A549 (cell line): ENCODE results near the gene SHOC2. TPM values are rescaled to one million over a fixed set of nuclear protein-coding genes. Genes with fewer than 3 reads are reported as not detected.

Source experiments
- ATAC-seq, 2 experiments: fragments of 200-7000 bp in 1 of 2; fragments of >200 bp in 1 of 2; cut with Nextera tagmentation in 1 of 2; cut with Tn5 transposase in 1 of 2; 3 replicates each; pipeline versions ENCODE4 v1.8.0 to v1.9.1; 2018 to 2020; ENCODE audit warnings: mild to moderate bottlenecking in 1 of 2, moderate library complexity in 1 of 2
- CTCF ChIA-PET: fragments of 300-600 bp; sonication (Branson Sonifier 250); formaldehyde crosslinking; extraction: SDS; loops from one replicate; lab custom pipeline; 2021; ENCODE audit warnings: antibody characterized with exemption, inconsistent platforms; lab: Yijun Ruan, JAX
- POLR2A ChIA-PET: fragments of 350-600 bp; formaldehyde crosslinking; extraction: SDS; loops from one replicate; lab custom pipeline; 2021; ENCODE audit warnings: antibody characterized with exemption, inconsistent platforms; lab: Yijun Ruan, JAX
- DNase-seq, 2 experiments: peaks; one replicate each; pipeline versions ENCODE4 v3.0.0 to v3.0.0-alpha.2; 2011 to 2016; ENCODE audit warnings: low read depth in 1 of 2, low spot score in 1 of 2
- FAIRE-seq: peaks from 2 replicates; lab custom pipeline; 2011; peaks lifted over from hg19 to GRCh38; lab: Jason Lieb, UNC
- H3K27ac ChIP-seq, 2 experiments: fragments of >200 bp; sonication (Bioruptor Twin); formaldehyde crosslinking; 3 replicates each; pipeline ENCODE4 v1.5.1; 2016 to 2017
- H3K4me1 ChIP-seq: fragments of >200 bp; sonication (Bioruptor Twin); formaldehyde crosslinking; 3 replicates; pipeline ENCODE4 v1.6.1; 2016
- H3K4me2 ChIP-seq: fragments of >200 bp; sonication (Bioruptor Twin); formaldehyde crosslinking; 3 replicates; pipeline ENCODE4 v1.6.1; 2016
- H3K4me3 ChIP-seq: fragments of >200 bp; sonication (Bioruptor Twin); formaldehyde crosslinking; 3 replicates; pipeline ENCODE4 v1.5.1; 2016
- H3K9me3 ChIP-seq: fragments of >200 bp; sonication (Bioruptor Twin); formaldehyde crosslinking; 3 replicates; pipeline ENCODE4 v1.6.1; 2016
- BCL3 ChIP-seq: fragments of >200 bp; sonication (Bioruptor Twin); formaldehyde crosslinking; IDR thresholded peaks from 3 replicates; pipeline ENCODE4 v1.6.1; 2016
- BHLHE40 ChIP-seq: IDR thresholded peaks from 2 replicates; pipeline ENCODE4 v1.6.1; 2012; ENCODE audit warnings: low read depth, low read length, inconsistent platforms
- CEBPB ChIP-seq, 2 experiments: fragments of >200 bp in 1 of 2; sonication (Bioruptor Twin) in 1 of 2; formaldehyde crosslinking in 1 of 2; IDR thresholded peaks; 2 replicates each; pipeline ENCODE4 v1.6.1; 2012 to 2016
- CHD2 ChIP-seq: fragments of 150-350 bp; IDR thresholded peaks from 2 replicates; pipeline ENCODE4 v1.6.1; 2014; ENCODE audit warnings: low read length; ENCODE audit not compliant: partially characterized antibody
- CTCF ChIP-seq: fragments of >200 bp; sonication (Bioruptor Twin); formaldehyde crosslinking; IDR thresholded peaks from 3 replicates; pipeline ENCODE4 v1.5.1; 2016
- EHF ChIP-seq: fragments of 250-450 bp; sonication (Bioruptor Pico); IDR thresholded peaks from 2 replicates; pipeline ENCODE4 v1.5.0; 2020; ENCODE audit warnings: mild to moderate bottlenecking
- EP300 ChIP-seq, 2 experiments: fragments of >200 bp; sonication (Bioruptor Twin); formaldehyde crosslinking; IDR thresholded peaks; 2 replicates in 1 of 2; 3 replicates in 1 of 2; pipeline ENCODE4 v1.6.1; 2016 to 2017
- FOSB ChIP-seq: fragments of 250-450 bp; sonication (Bioruptor Pico); IDR thresholded peaks from 2 replicates; pipeline ENCODE4 v1.5.0; 2020; ENCODE audit warnings: mild to moderate bottlenecking, moderate library complexity
- HDAC2 ChIP-seq: fragments of 200-600 bp; sonication (generic); IDR thresholded peaks from 2 replicates; pipeline ENCODE4 v1.6.1; 2016
- HEYL ChIP-seq: fragments of 250-450 bp; sonication (Bioruptor Pico); IDR thresholded peaks from 2 replicates; pipeline ENCODE4 v1.8.0; 2021; ENCODE audit warnings: mild to moderate bottlenecking, moderate library complexity
- HOXB13 ChIP-seq: fragments of 250-450 bp; sonication (Bioruptor Pico); IDR thresholded peaks from 2 replicates; pipeline ENCODE4 v1.5.0; 2020; ENCODE audit warnings: low read depth, mild to moderate bottlenecking, moderate library complexity
- JUN ChIP-seq, 2 experiments: fragments of >200 bp; sonication (Bioruptor Twin); formaldehyde crosslinking; IDR thresholded peaks; 2 replicates in 1 of 2; 3 replicates in 1 of 2; pipeline ENCODE4 v1.6.1; 2016 to 2017
- JUNB ChIP-seq: fragments of >200 bp; sonication (Bioruptor Twin); formaldehyde crosslinking; IDR thresholded peaks from 2 replicates; pipeline ENCODE4 v1.6.1; 2016
- KDM1A ChIP-seq: fragments of 200-600 bp; sonication (generic); IDR thresholded peaks from 2 replicates; pipeline ENCODE4 v1.6.1; 2016; ENCODE audit warnings: low read depth, mild to moderate bottlenecking
- KDM5A ChIP-seq: fragments of 200-600 bp; sonication (generic); IDR thresholded peaks from 2 replicates; pipeline ENCODE4 v1.6.1; 2016; ENCODE audit warnings: antibody characterized with exemption, mild to moderate bottlenecking
- MAX ChIP-seq: IDR thresholded peaks from 2 replicates; pipeline ENCODE4 v1.6.1; 2012
- MYC ChIP-seq: IDR thresholded peaks from 2 replicates; pipeline ENCODE4 v1.6.1; 2012; ENCODE audit warnings: mild to moderate bottlenecking, inconsistent platforms, low read length, improper control_type of control experiment, borderline replicate concordance
- NFE2L2 ChIP-seq: fragments of 150-350 bp; conservative IDR thresholded peaks from 2 replicates; pipeline ENCODE4 v1.6.1; 2014; ENCODE audit warnings: low read length
- NPAS2 ChIP-seq: fragments of 250-450 bp; sonication (Bioruptor Pico); IDR thresholded peaks from 2 replicates; pipeline ENCODE4 v1.8.0; 2022; ENCODE audit warnings: mild to moderate bottlenecking, moderate library complexity, borderline replicate concordance
- PHF8 ChIP-seq: fragments of 200-600 bp; sonication (generic); IDR thresholded peaks from 2 replicates; pipeline ENCODE4 v1.6.1; 2016; ENCODE audit warnings: low read depth, mild to moderate bottlenecking, antibody characterized with exemption, moderate library complexity, borderline replicate concordance
- POLR2A ChIP-seq: IDR thresholded peaks from 2 replicates; pipeline ENCODE4 v1.6.1; 2012; ENCODE audit warnings: mild to moderate bottlenecking, low read length
- RAD21 ChIP-seq, 2 experiments: fragments of >200 bp in 1 of 2; sonication (Bioruptor Twin) in 1 of 2; formaldehyde crosslinking in 1 of 2; IDR thresholded peaks in 1 of 2; conservative IDR thresholded peaks in 1 of 2; 2 replicates in 1 of 2; 3 replicates in 1 of 2; pipeline ENCODE4 v1.6.1; 2012 to 2018; ENCODE audit warnings: inconsistent platforms in 1 of 2
- RCOR1 ChIP-seq: fragments of 150-350 bp; IDR thresholded peaks from 2 replicates; pipeline ENCODE4 v1.6.1; 2014; ENCODE audit warnings: antibody characterized with exemption, low read length, low read depth
- TFCP2L1 ChIP-seq: fragments of 250-450 bp; sonication (Bioruptor Pico); IDR thresholded peaks from 2 replicates; pipeline ENCODE4 v1.5.0; 2021; ENCODE audit warnings: mild to moderate bottlenecking
- TP53 ChIP-seq: fragments of 250-450 bp; sonication (Bioruptor Pico); IDR thresholded peaks from 2 replicates; pipeline ENCODE4 v1.5.0; 2021; ENCODE audit warnings: mild to moderate bottlenecking, moderate library complexity
- WGBS: methylation state at CpG from one replicate; pipeline ENCODE4 v1.1.6; 2017; ENCODE audit errors: missing lambda C conversion rate; 5-methylcytosine and 5-hydroxymethylcytosine counted together
- polyA minus RNA-seq: library from RNA; depleted of rRNA, polyadenylated mRNA; stranded (reverse); fragments of >200 nt; gene quantifications from 2 replicates; pipeline ENCODE4 v1.2.3, GENCODE V29; 2011; rRNA and poly(A)+ RNA removed
- polyA plus RNA-seq, 4 experiments: library from polyadenylated mRNA; depleted of rRNA in 3 of 4; stranded (reverse); fragments of >200 nt; fragmentation: RNase III in 1 of 4; extraction: RNeasy Plus Mini Kit Qiagen cat#74134 plus additional on column Dnase treatment in 1 of 4; gene quantifications; 2 replicates in 3 of 4; 3 replicates in 1 of 4; pipeline ENCODE4 v1.2.3, GENCODE V29; 2011 to 2017

Gene SHOC2
- polyA plus RNA-seq (2011; rRNA removed) (32.1 and 33.1 TPM in 2 replicates), polyA plus RNA-seq (2017; fragmentation: RNase III; extraction: RNeasy Plus Mini Kit Qiagen cat#74134 plus additional on column Dnase treatment) (17.7 to 20.5 TPM (median 20.3 TPM) in 3 replicates), polyA minus RNA-seq (19.7 and 20.9 TPM in 2 replicates)
- 5.2 and 6.1 TPM in 2 replicates for polyA plus RNA-seq (2012; cell fraction: cytosol; rRNA removed)
- 2.2 and 4.8 TPM in 2 replicates for polyA plus RNA-seq (2012; cell fraction: nucleus; rRNA removed)

DNA sequence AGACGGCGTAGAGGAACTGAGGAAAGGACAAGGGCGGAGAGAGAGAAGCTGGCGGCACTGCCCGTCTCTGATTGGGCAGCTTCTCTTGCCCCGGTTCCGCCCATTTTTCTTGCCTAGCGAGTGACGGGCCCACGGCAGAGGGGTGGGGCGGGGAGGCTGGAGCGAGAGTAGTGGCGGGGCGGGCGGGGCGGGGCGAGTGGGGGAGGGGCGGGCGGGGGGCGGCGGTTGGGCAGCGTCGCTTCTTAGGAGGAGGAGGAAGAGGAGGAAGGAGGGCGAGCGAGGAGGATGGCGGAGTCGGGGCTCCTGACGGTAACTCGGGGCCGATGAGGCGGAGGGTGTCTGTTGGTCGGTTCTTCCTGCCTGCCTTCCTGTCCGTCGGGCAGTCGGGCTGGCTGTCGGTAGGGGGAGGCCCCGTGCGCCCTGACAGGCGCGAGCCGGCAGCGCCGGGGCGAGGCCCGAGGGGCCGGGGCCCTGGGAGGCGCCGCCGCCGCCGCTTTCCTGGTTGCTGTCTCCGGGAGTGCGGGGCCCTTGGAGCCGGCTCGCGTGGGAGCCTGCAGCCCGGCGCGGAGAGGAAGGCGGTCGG is at the start of gene SHOC2:
TSS of gene SHOC2 (plus strand) at position 256 of the 583 bp plus-strand sequence. CDS start 44,755 bp downstream, outside the sequence.
- 3% methylated on average over 7 of the region's 61 CpGs for WGBS
- Histone ChIP-seq H3K27ac (peak within 1 kb of the TSS; percentile 95 to 98), H3K9me3 (no peaks in the 10 kb centered on the region), H3K4me2 (peak within 1 kb of the TSS; percentile 90), H3K4me3 (peak within 1 kb of the TSS; percentile 78), H3K4me1 (peaks cover 56% of the 10 kb centered on the region)
- ChIA-PET POLR2A (interaction anchor here (0.6 to 2.6 kb wide), 19 partner anchors 9 to 614 kb away, joined by 3 to 20 read pairs (median 4); partner anchors contain the start of genes ADRA2A, PDCD4, RBM20 and SMNDC1), CTCF (interaction anchor here (1.0 to 2.3 kb wide), 3 partner anchors 26 to 173 kb away, joined by 3 to 8 read pairs (median 5); partner anchors contain the start of gene PDCD4)
- no peak for FAIRE-seq
- ATAC-seq: peak; percentile 64 to 76
- peak in 1 of 2 experiments; percentile 63; a peak in 2 of 5 replicates for TF ChIP-seq JUN (IDR thresholded peaks at IDR 0.05)
- peak in 1 of 2 experiments; percentile 22; a peak in 1 of 5 replicates for TF ChIP-seq RAD21 (conservative IDR thresholded peaks at IDR 0.05 in 1 of 2, IDR thresholded peaks at IDR 0.05 in 1 of 2)
- no peak for TF ChIP-seq TP53 (CRISPR knock-in tag)
- TF ChIP-seq CEBPB (IDR thresholded peaks at IDR 0.05): no peak
- TF ChIP-seq PHF8: peak; percentile 85; the same call in 1 of the 2 replicates
- peak; percentile 92 for TF ChIP-seq POLR2A
- peak in 1 of 2 experiments; percentile 55 for DNase-seq

GRCh38 chr10:110870823-110871297 is 48.5 kb upstream of the SHOC2 start:
- POLR2A ChIA-PET: interaction anchor here (0.8 to 1.3 kb wide), 9 partner anchors 9 to 124 kb away, joined by 3 to 17 read pairs (median 5); partner anchors contain the start of genes BBIP1 and SHOC2
- Histone ChIP-seq H3K4me2 (peak overlapping the region; percentile 85), H3K27ac (peak overlapping the region; percentile 89 to 95), H3K4me1 (peaks cover 38% of the 10 kb centered on the region)
- TF ChIP-seq HEYL (no peak), HDAC2 (no peak), FOSB (CRISPR knock-in tag) (no peak), NPAS2 (CRISPR knock-in tag) (no peak), KDM1A (no peak), CHD2 (no peak), BCL3 (no peak), KDM5A (no peak)
- TF ChIP-seq, all 56 proteins: peak for 0
- FAIRE-seq: no peak
- H3K9me3 ChIP-seq: no peaks in the 10 kb centered on the region
- ATAC-seq: no peak
- DNase-seq: no peak
- 88% methylated on average over 13 of the region's 13 CpGs for WGBS
- H3K4me3 ChIP-seq: peak overlapping the region; percentile 78
- CTCF ChIA-PET: interaction anchor here (0.8 to 1.1 kb wide), 4 partner anchors 8 to 32 kb away, joined by 3 to 6 read pairs (median 4); no protein-coding TSS in a partner anchor

DNA sequence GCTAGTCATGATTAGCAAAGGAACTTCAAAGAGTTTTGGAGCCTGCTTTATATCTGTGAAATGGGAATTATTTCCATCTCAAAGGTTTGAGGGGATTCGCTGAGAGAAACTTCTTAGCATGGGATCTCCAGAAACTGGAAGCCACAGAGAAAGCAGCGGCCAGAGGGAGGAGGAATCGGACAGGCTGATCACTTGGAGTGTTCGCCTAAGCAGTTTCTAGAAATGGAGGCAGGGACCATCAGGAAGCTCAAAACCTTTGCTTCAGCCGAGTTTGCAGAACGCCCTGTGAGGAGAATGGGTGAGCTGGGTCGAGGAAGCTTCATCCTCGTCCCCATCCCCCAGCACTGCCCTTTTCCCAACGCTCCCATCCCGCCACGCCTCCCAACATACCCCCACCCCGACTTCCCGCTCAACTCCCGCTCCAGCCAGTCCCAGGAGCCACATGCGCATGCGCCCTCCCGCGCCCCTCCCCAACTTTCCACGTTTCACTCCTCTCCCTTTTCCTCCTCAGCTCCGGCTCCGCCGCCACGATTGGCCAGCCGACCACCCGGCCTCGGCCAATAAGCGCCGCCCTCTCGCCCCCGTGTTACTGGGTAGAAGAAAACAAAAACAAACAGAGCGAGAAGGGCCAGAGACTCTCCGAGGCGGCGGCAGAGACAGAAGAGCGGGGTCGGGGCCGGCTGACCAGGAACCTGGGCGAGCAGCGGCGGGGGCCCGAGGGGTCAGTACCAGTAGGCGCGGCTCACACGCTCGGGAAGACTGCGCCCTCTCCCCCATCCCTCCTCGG is 47.9 kb upstream of the SHOC2 start, which contains the start of gene PDCD4:
TSS of gene PDCD4 (plus strand) at position 631 of the 787 bp plus-strand sequence. CDS start 4,100 bp downstream, outside the sequence.
- DNase-seq: peak; percentile 80 to 98
- no peaks in the 10 kb centered on the region for H3K9me3 ChIP-seq
- peak; percentile 87 to 95 for ATAC-seq
- POLR2A ChIA-PET: interaction anchor here (0.6 to 1.3 kb wide), 18 partner anchors 9 to 234 kb away, joined by 3 to 17 read pairs (median 4); partner anchors contain the start of genes BBIP1 and SHOC2
- H3K4me2 ChIP-seq: peak within 1 kb of the TSS; percentile 88
- WGBS: 2% methylated on average over 39 of the region's 47 CpGs
- H3K4me1 ChIP-seq: peaks cover 36% of the 10 kb centered on the region
- CTCF ChIA-PET: interaction anchor here (0.7 to 1.1 kb wide), 7 partner anchors 9 to 125 kb away, joined by 3 to 6 read pairs (median 3); partner anchors contain the start of genes BBIP1 and SHOC2
- H3K27ac ChIP-seq: peak within 1 kb of the TSS; percentile 89 to 95
- peak; percentile 49 for FAIRE-seq
- H3K4me3 ChIP-seq: peak within 1 kb of the TSS; percentile 78
- TF ChIP-seq RCOR1 (no peak), BHLHE40 (no peak), JUNB (no peak), MYC (no peak; the same call in 1 of the 2 replicates), RAD21 (conservative IDR thresholded peaks at IDR 0.05 in 1 of 2, IDR thresholded peaks at IDR 0.05 in 1 of 2) (no peak), EP300 (IDR thresholded peaks at IDR 0.05) (no peak), BCL3 (peak; percentile 39; the same call in 2 of the 3 replicates), HOXB13 (CRISPR knock-in tag) (no peak), NFE2L2 (no peak), MAX (peak; percentile 83), TFCP2L1 (no peak), EHF (CRISPR knock-in tag) (no peak), CTCF (no peak), NPAS2 (CRISPR knock-in tag) (no peak)
